T-helper 2 cell treated with Interferon-gamma antibody and Interleukin-4, amounts not matched to agents 100 ng/mL and 5 ng/mL, for 36 hours (primary cell): Measurements from ENCODE around the gene MAGI2. TPM values are rescaled to one million over a fixed set of nuclear protein-coding genes. Genes with fewer than 3 reads are reported as not detected.

Experiments
- intact Hi-C: fragments of 100-400 bp; cut with micrococcal nuclease; formaldehyde crosslinking; loops from one replicate; pipeline ENCODE4 v1.15.1; 2023
- total RNA-seq: library from RNA; stranded (reverse); gene quantifications from 2 replicates; pipeline ENCODE4 v1.2.3, GENCODE V29; 2022

The MAGI2 gene
- total RNA-seq, 1 donor from 2014 or later = not detected

DNA sequence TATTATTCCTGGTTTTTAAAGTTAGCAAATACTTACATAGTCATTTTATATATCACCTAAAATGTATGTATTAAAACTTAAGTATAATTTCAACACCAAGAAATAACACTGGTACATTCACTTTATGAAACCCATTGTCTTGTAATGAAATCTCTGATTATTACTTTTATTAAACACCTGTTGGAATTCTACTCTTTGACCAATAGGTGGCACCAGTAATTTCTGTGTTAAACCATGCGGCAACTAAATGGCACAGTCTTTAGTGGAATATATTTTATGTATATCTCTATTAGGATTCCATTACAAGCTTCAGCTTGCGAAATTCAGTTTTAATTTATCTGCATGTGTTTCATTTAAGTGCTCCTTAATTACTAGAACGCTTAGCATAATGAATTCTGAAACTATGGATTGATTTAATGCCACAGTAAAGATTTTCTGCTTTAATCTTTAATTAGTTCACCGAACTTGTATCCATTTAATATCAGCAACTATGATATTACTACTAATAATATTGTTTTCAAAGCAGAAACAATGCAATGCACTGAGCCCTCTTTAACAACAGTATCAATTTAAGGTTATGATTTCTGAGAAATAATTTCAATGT, 181.3 kb downstream of the MAGI2 start:
- intact Hi-C loops = loop anchor here (10.0 kb wide), 1 partner anchor 743 kb away; no protein-coding TSS in a partner anchor

DNA sequence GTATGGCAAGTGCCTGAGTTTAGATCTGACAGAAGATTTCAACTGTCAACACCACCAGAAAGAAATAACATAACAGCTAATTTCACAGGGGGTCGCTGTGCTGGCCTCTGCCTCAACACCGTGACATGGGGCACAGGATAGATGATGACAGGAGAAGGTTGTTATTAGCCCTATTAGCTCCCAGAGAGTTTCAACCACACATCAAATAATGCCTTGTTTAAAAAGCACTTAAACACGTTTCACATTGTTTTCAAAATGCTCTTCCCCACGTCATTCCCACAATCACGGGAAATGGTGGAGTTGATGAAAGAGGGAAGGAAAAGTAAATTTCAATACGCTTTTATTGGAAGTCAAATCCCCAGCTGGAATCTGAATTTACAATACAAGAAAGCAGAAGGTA, 184.7 kb downstream of the MAGI2 start:
- intact Hi-C loops = no loop called here

GRCh38 chr7:79258826-79259225, 194.6 kb downstream of the MAGI2 start:
- intact Hi-C loops = no loop called here

DNA sequence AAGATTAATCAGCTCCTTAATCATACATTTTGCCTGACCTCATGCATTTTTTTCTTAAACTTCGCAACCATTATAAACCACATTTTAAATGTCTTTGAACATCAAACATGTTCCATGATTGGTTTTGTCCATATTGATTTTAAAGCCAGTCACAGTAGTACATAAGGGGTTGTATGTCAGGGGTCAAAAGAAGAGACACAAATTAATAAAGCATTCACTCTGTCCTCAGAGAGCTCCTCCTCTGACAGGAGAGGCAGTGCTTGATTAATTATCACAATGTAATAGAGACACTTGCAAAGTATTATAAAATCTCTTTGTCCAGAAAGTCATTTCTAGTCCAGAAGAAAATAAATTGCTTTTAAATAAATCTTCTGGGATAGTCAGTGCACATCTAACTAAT, 195.5 kb downstream of the MAGI2 start:
- intact Hi-C loops = no loop called here

- intact Hi-C loops = no loop called here
Measured at GRCh38 chr7:79245623-79246249, 207.7 kb downstream of the MAGI2 start.

- intact Hi-C loops = no loop called here
Measured at GRCh38 chr7:79244482-79244881, 209.0 kb downstream of the MAGI2 start.

DNA sequence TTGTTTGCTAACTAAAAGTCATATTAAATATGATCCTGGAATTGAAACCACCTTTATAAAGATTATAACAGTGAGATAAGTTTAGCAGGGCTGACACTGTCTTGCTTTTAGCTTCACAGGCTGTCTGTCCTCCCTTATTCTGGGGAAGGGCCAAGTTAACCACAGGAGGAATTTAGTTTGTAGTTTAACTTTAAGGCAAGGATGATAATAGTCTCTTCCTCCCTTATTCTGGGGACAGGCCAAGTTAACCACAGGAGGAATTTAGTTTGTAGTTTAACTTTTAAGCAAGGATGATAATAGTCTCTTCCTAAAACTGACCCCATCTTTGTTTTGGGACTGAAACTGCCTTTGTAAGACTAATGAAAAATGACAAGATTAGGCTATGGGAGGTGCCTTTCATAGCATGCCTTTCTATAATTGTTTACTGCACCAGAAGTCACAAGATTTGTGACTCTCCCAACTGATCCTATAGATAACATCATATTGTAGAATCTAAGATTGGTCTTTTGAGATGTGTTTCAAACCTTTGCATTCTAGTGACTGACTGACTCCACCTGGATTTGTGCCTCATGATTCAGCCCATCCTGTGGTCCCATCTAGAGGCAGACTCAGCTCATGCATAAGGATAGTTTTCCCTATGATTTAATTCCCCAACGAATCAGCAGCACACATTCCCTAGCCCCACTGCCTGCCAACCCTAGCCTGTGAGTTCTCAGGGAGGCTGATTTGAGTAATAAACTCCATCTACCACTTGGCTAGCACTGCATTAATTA, 212.0 kb downstream of the MAGI2 start:
- intact Hi-C loops = no loop called here

GRCh38 chr7:79240413-79240812, 213.1 kb downstream of the MAGI2 start:
- intact Hi-C loops = no loop called here

GRCh38 chr7:79236352-79237028, 217.0 kb downstream of the MAGI2 start:
- intact Hi-C loops = no loop called here

- intact Hi-C loops = no loop called here
Measured at GRCh38 chr7:79227044-79227443, 226.4 kb downstream of the MAGI2 start.

DNA sequence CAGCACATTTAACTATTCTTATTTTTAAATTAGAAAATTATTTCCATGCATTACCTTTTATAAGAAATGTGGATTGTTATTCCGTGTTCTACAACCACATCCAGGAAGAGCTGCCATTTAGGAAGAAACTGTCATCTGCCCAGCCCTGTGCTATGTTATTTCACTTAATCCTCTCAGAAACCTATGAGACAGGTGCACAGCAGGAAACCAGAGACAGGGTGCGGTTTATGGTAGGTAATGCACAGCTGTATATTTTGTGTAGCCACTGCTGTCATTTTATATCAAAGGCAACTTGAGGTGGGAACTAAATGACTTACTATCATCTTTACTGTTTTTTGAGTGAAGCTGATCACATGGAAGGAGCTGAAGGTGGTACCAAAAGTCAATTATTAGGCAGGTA, 232.3 kb downstream of the MAGI2 start:
- intact Hi-C loops = no loop called here

DNA sequence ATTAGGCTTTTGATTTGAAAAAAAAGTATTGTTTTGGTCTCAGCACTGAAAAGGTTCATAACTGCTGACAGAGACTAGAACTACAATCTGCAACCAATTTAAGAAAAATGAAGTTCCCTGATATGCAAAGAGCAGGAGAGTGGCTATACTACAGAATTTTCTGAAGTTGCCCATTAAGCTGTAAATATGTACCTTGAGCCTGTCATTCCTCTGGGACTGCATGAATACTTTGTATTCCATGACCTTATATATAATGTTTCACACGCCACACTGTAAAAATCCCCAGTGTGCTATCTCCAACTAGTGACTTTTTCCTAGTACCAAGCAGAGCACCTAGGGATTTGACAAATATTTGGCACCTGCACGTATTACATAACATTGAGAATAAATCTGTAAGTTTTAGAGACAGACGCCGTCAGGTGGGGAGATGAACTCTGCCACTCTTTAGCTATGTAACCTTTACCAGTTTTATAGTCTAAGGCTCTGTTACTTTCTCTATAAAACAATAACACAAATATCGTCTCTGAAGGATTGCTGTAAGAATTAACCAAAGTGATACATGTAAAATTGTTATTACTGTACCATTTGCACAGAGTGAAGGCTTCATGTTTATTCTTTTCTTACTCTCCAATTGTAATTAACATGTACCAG, 235.4 kb downstream of the MAGI2 start:
- intact Hi-C loops = no loop called here

DNA sequence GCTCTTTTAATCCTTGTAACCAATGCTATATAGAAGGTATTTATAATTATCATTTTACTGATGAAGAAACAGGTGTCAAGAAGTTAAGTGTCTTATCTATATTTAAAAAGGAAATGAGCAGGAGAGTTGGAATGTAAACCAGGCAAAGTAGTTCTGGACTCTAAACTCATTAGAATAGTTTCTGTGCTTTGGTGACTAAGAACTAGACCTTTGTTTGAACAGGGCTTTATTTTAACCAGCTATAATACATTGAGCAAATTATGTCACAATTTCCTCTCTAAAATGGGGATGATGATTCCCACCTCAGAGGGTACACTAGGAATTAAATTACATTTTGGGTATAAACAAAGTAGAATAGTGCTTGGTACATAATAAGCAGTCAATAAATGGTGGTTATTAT, 236.0 kb downstream of the MAGI2 start:
- intact Hi-C loops = no loop called here

DNA sequence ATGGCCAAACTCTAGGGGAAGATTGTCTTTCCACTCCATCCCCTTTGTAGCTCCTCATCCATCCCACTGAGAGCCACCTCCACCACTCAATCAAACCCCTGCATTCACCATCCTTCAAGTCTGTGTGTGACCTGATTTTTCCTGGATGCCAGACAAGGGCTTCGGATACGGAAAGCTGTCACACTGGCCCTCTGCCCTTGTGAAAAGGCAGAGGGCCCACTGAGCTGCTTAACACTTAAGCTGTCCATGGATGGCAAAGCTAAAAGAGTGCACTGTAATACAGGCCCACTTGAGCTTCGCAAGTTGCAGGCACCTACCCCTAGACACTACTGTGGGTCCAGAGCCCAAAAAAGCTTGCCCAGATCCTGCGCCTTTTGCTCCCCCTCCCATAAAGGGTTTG, 237.2 kb downstream of the MAGI2 start:
- intact Hi-C loops = no loop called here

DNA sequence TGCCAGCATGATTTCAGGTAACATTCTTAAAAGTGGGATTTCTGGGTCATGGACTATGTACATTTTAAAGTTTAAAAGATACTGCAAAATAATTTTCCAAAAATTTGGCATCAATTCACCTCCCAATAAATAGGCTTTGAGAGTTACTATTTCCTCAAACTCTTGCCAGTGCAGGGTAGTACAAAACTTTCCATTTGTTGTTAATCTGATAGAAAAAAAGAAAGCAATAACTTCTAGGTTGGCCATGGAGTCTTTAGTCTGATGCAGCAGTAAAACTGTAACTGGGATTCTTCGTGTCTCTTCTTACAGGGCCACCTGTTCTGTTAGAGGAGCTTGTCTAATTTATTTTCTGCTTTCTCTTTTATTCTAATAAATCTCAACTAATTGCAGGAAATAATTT, 241.1 kb downstream of the MAGI2 start:
- intact Hi-C loops = no loop called here

DNA sequence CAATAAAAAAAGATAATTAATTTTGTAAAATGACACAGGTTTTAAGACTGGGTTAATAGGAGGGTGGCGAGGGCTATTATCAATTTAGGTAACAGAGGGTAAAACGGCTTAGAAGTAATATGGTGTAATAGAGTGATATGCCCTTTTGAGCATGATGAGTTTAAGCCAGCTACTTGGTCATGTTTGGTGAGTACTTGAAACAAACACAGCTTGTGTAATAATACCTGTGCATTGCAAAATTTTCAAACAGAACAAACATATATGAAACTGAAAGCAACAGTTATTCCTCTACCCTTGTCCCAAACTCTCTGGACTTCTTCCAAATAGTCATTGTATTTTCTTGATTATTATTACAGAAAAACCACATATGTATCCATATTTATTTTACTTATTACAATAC, 241.7 kb downstream of the MAGI2 start:
- intact Hi-C loops = no loop called here

DNA sequence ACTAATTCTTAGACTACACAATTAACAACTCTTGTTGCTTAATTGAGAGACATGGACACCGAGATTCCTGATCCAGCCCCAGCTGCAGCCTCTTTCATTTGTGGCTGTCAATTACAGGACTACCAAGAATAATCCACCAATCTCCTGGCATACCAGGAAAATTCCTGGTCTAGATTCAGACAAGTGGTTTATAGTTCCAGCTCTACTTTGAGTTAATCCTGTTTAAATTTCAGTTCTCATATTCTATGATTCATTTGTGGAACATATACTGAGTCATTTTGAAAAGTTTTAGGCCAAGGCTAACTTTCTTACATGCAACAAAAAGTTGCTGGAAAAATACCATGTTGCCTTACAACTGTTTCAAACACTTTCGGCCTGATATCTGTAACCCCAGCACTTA, 253.5 kb downstream of the MAGI2 start:
- intact Hi-C loops = no loop called here

DNA sequence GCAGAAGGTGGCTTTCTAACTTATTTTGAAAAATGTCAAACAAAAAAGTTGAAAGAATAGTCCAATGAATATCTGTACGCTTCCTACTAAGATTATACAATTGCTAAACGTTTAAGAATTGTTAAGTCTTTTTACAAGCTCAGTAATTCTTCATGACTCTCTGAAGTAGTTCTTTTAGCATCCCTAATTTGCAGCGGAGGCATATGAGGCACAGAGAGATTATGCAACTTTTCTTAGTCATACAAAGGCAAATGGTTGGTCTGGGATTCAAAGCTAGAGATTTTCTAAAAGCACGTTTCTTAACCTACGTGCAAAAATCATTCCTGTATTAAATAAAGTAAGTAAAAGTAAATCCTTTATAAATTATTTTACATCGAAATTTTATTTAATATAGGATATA, 254.2 kb downstream of the MAGI2 start:
- intact Hi-C loops = no loop called here

- intact Hi-C loops = no loop called here
Measured at GRCh38 chr7:79185605-79186004, 267.9 kb downstream of the MAGI2 start.

DNA sequence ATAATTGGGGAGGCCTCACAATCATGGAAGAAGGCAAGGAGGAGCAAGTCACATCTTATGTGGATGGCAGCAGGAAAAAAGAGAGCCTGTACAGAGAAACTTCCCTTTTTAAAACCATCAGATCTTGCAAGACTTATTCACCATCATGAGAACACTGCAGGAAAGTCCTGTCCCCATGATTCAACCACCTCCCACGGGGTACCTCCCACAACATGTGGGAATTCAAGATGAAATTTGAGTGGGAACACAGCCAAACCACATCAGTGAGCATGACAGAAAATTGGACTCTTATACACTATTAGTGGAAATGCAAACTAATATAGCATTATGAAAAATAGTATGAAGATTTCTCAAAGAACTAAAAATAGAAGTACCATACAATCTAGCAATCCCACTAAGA, 271.2 kb downstream of the MAGI2 start:
- intact Hi-C loops = no loop called here

DNA sequence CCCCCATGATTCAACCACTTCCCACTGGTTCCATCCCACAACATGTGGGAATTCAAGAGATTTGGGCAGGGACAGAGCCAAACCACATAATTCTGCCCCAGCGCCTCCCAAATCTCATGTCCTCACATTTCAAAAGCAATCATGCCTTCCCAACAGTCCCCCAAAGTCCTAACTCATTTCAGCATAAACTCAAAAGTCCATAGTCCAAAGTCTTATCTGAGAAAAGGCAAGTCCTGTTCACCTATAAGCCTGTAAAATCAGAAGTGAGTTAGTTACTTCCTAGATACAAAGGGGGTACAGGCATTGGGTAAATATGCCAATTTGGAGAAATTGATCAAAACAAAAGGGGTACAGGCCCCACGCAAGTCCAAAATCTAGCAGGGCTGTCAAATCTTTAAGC, 272.9 kb downstream of the MAGI2 start:
- intact Hi-C loops = no loop called here
